ENCODE measurements around the gene MSMP. TPM values are rescaled to one million over a fixed set of nuclear protein-coding genes. Genes with fewer than 3 reads are reported as not detected.

Gene MSMP
- total RNA-seq, 1 donor from 2014 or later = not detected

DNA sequence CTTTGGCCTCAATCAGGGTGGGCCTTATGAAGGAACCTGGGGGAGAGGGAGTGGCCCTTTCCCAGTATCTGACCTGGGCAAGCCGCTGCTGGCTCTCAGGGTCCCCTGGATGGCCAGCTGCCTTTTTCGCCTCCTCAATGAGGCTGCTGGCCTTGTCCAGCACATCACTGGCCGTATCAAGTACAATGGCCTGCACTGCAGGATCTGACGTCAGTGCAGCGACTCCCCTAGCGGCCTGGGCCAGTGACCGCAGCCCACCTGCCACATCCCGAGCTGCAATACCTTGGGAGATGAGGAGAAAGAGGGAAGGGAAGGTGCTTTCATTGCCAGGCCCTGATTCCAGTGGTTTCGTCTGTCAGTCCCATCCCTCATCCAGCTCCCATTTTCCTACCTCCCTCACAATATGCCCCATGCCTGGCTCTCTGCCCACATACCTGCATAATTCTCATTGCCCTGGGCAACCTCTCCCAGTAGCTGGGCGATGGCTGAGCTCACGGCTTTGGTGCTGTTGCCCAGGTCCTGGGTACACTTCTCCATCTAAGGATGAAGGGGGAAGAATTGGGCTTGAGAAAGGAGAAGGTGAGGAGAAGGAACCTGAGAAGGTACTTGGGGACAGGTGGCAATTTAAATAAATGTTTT, 41.2 kb downstream of the MSMP start:
- FAIRE-seq = no peak
- Histone ChIP-seq H3K27me3 (ENCODE audit: control insufficient read depth, insufficient read depth, low read length) (no peaks in the 10 kb centered on the region), H3K36me3 (ENCODE audit: control insufficient read depth, insufficient read depth, low read length) (peaks cover 56% of the 10 kb centered on the region), H3K4me3 (ENCODE audit: low read depth, low read length) (no peak overlapping the region)
- DNase-seq (ENCODE audit: low read depth) = no peak
- TF ChIP-seq, protein P1, sequence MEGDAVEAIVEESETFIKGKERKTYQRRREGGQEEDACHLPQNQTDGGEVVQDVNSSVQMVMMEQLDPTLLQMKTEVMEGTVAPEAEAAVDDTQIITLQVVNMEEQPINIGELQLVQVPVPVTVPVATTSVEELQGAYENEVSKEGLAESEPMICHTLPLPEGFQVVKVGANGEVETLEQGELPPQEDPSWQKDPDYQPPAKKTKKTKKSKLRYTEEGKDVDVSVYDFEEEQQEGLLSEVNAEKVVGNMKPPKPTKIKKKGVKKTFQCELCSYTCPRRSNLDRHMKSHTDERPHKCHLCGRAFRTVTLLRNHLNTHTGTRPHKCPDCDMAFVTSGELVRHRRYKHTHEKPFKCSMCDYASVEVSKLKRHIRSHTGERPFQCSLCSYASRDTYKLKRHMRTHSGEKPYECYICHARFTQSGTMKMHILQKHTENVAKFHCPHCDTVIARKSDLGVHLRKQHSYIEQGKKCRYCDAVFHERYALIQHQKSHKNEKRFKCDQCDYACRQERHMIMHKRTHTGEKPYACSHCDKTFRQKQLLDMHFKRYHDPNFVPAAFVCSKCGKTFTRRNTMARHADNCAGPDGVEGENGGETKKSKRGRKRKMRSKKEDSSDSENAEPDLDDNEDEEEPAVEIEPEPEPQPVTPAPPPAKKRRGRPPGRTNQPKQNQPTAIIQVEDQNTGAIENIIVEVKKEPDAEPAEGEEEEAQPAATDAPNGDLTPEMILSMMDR (IDR thresholded peaks at IDR 0.05; ENCODE audit: insufficient read depth, low read length, severe bottlenecking) = no peak

DNA sequence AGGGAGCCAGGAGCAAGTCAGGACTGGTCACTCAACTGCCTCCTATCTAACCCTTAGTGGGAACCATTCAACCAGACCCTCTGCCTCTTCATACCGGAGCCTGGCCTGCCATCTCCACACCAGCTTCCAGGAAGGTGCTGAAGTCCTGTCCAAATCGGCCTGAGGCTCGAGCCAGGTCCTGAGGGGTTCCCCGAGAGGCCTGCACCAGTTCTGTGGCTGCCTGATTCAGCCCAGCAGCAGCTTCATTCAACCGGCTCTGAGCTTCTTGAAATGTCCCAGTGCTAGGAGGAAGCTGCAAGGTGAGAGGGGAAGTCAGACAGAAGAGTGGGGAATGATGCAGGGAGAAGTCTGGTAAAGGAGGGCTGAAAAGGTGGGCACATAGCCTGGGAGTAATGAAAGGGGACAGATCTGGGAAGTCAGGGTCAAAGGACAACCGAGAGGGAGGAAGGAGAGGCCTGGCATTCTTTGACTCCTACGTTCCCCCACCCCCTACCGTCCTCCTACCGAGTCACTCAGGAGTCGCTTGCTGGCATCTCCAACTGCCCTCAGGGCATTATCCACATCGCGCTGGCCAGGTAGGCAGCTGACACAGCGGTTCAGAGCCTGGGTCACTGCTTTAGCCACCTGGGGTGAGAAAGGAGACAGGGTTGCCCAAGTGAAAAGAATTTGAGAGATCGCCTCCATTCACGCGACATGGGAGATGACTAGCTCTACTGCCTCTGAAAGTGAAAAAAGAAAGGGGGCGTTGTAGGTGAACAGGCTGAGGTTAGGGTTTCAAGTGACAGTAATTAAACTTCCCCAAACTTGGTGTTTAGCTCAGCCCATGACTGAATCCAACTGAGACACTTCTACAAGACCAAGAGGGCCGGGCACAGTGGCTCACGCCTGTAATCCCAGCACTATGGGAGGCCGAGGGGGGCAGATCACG, 42.3 kb downstream of the MSMP start:
- Histone ChIP-seq H3K27me3 (ENCODE audit: control insufficient read depth, insufficient read depth, low read length) (no peaks in the 10 kb centered on the region), H3K36me3 (ENCODE audit: control insufficient read depth, insufficient read depth, low read length) (peaks cover 59% of the 10 kb centered on the region), H3K4me3 (ENCODE audit: low read depth, low read length) (no peak overlapping the region)
- TF ChIP-seq, protein P1 (IDR thresholded peaks at IDR 0.05; ENCODE audit: insufficient read depth, low read length, severe bottlenecking) = no peak
- no peak for DNase-seq (ENCODE audit: low read depth)
- no peak for FAIRE-seq

DNA sequence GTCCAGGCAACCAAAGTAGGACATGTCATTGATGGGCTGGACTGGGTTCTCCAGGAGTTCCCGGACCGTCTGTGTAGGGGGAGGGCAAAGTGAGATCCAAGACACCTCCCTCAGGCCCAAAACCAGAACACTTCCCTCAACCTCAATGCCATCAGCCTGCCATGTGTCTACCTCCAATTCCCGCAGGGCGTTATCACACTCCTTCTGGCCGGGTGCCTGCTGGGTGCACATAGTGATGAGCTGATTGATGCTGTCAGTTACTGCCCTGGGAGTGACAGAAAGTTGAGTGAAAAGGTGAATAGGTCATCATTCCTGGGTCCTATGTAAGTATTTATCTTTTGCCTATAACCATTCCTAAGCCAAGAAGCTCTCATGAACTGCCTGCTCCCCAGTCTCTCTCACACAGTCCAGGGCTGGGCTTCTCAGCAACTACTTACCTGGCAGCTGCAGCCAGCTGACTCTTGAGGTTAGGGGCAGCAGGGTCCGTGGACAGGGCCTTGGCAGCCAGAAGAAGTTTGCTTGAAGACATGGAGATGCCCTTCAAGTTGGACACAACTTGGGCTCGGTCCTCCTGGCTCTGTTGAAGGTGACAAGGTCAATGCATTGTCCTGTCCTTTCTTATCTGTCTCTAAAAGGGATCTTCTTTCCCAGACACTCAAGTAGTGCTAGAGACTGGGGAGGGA, 43.1 kb downstream of the MSMP start:
- peak; percentile 62 for FAIRE-seq

DNA sequence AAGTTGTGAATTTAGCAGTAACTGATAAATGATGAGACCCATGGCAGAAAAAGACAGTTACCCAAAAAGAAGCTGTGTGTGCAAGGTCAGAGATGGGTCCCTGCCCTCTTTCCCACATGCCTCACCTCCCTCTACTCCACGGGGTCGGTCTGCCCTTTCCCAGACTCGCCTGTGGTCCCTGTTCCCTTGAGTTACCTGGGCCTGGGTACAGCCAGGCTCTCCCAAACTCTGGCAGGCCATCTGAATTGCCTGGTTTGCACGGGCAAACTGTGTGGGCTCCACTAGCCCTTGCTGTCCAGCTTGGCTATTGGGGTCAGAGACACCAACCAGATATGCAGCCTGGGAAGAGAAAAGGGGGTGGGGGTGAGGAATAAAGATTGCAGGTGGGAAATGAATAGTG, 45.9 kb downstream of the MSMP start:
- TF ChIP-seq, protein P1 (IDR thresholded peaks at IDR 0.05; ENCODE audit: insufficient read depth, low read length, severe bottlenecking) = no peak
- peak; percentile 91 for FAIRE-seq
- Histone ChIP-seq H3K4me3 (ENCODE audit: low read depth, low read length) (no peak overlapping the region), H3K36me3 (ENCODE audit: control insufficient read depth, insufficient read depth, low read length) (peaks cover 67% of the 10 kb centered on the region), H3K27me3 (ENCODE audit: control insufficient read depth, insufficient read depth, low read length) (no peaks in the 10 kb centered on the region)
- DNase-seq (ENCODE audit: low read depth) = no peak

More for the DNA sequence above, 43.1 kb downstream of the MSMP start:
- no peaks in the 10 kb centered on the region for H3K27me3 ChIP-seq (ENCODE audit: control insufficient read depth, insufficient read depth, low read length)
- no peak overlapping the region for H3K4me3 ChIP-seq (ENCODE audit: low read depth, low read length)
- TF ChIP-seq, protein P1 (IDR thresholded peaks at IDR 0.05; ENCODE audit: insufficient read depth, low read length, severe bottlenecking) = no peak
- peaks cover 62% of the 10 kb centered on the region for H3K36me3 ChIP-seq (ENCODE audit: control insufficient read depth, insufficient read depth, low read length)
- DNase-seq (ENCODE audit: low read depth) = no peak

DNA sequence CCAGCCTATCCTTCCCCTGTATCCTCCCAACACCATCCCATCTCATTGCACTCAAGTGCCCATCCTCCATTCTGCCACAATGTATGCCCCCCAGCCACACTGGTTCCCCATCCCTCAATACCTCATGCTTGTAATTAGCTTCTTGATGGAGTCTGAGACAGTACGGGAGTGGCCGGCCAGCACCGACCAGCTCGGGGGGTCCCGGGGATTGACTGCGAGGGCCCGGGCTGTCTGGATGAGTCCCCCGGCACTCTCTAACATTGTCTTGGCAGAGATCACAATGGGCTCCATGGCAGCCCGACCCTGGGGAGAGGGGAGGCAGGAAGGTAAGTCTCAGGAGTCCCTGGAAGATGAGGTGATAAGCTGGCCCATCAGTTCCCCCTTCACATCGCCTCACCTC, 47.1 kb downstream of the MSMP start:
- DNase-seq (ENCODE audit: low read depth) (no peak), FAIRE-seq (no peak)
- no peaks in the 10 kb centered on the region for H3K27me3 ChIP-seq (ENCODE audit: control insufficient read depth, insufficient read depth, low read length)
- peaks cover 64% of the 10 kb centered on the region for H3K36me3 ChIP-seq (ENCODE audit: control insufficient read depth, insufficient read depth, low read length)
- no peak overlapping the region for H3K4me3 ChIP-seq (ENCODE audit: low read depth, low read length)
- TF ChIP-seq, protein P1 (IDR thresholded peaks at IDR 0.05; ENCODE audit: insufficient read depth, low read length, severe bottlenecking) = no peak

All from bronchial epithelial cell (primary cell).